SK-N-MC (cell line): ENCODE data around the gene RPL18.

Source experiments
- DNase-seq: peaks from one replicate; pipeline ENCODE4 v3.0.0-alpha.2; 2011; ENCODE audit warnings: low read depth, low spot score
- H3K27ac ChIP-seq: fragments of 200-600 bp; sonication (generic); 2 replicates; pipeline ENCODE4 v1.5.1; 2016; ENCODE audit warnings: mixed run types
- H3K36me3 ChIP-seq: fragments of 200-600 bp; sonication (generic); 2 replicates; pipeline ENCODE4 v1.6.1; 2017; ENCODE audit warnings: antibody characterized with exemption, low read length, mixed read lengths; ENCODE audit not compliant: insufficient read depth
- H3K4me3 ChIP-seq: fragments of 200-600 bp; sonication (generic); 2 replicates; pipeline ENCODE4 v1.5.1; 2016
- H3K9ac ChIP-seq: fragments of 200-600 bp; sonication (generic); 2 replicates; pipeline ENCODE4 v1.8.0; 2017; ENCODE audit warnings: mixed run types, mixed read lengths; ENCODE audit not compliant: insufficient read length
- H3K9me3 ChIP-seq: fragments of 200-600 bp; sonication (generic); 2 replicates; pipeline ENCODE4 v1.6.1; 2017; ENCODE audit warnings: low read depth, mild to moderate bottlenecking, antibody characterized with exemption, low read length, moderate library complexity, mixed read lengths
- EZH2 ChIP-seq: fragments of 200-600 bp; sonication (generic); IDR thresholded peaks from one replicate; pipeline ENCODE4 v1.6.1; 2017; ENCODE audit warnings: antibody characterized with exemption
- FOXP2 ChIP-seq: optimal IDR thresholded peaks from 2 replicates; pipeline ENCODE3; 2011; ENCODE audit warnings: mild to moderate bottlenecking, moderate library complexity; ENCODE audit not compliant: insufficient read depth; ENCODE audit errors: extremely low read length, control extremely low read depth
- POLR2AphosphoS5 ChIP-seq: IDR thresholded peaks from 2 replicates; pipeline ENCODE4 v1.6.1; 2012; ENCODE audit warnings: mild to moderate bottlenecking, low read depth, low read length, borderline replicate concordance

Gene RPL18

GRCh38 chr19:48607359-48607755 lies 11.6 kb downstream of the RPL18 start:
- no peaks in the 10 kb centered on the region for H3K9me3 ChIP-seq
- no peak for TF ChIP-seq EZH2
- no peak for TF ChIP-seq FOXP2
- no peak for TF ChIP-seq POLR2AphosphoS5
- DNase-seq, result no peak
- H3K9ac ChIP-seq, result no peak overlapping the region
- no peaks in the 10 kb centered on the region for H3K36me3 ChIP-seq
- no peak overlapping the region for H3K4me3 ChIP-seq
- H3K27ac ChIP-seq, result no peak overlapping the region

- Histone ChIP-seq H3K9ac (no peak within 1 kb of the TSS), H3K27ac (no peak within 1 kb of the TSS)
- TF ChIP-seq POLR2AphosphoS5 (no peak), FOXP2 (no peak), EZH2 (no peak)
Observed at GRCh38 chr19:48606463-48607358, 12.3 kb downstream of the RPL18 start, which contains the start of gene SPACA4. Gene SPACA4, plus strand, starts transcription at chr19:48606742. Its CDS starts 237 bp downstream, at chr19:48606979.

DNA sequence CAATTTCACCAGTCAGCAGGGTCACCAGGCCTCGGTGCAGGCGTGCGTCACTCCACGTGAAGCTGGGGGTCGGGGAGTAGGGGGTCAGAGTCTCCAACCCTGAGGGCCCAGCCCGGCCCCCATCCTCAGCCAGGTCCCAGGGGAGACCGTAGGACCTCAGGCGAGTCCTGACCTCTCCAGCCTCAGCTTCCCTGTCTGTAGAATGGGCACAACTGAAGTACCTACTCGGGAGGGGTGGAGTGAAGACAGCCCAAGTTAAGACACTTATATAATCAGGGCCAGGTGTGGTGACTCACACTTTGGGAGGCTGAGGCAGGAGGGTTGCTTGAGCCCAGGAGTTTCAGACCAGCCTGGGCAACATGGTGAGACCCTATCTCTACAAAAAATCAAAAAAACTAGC lies 15.1 kb downstream of the RPL18 start:
- no peak for DNase-seq
- H3K4me3 ChIP-seq, result no peak overlapping the region
- TF ChIP-seq EZH2, result no peak
- no peak for TF ChIP-seq FOXP2
- no peak for TF ChIP-seq POLR2AphosphoS5
- H3K27ac ChIP-seq, result no peak overlapping the region
- no peaks in the 10 kb centered on the region for H3K9me3 ChIP-seq
- H3K9ac ChIP-seq, result no peak overlapping the region
- H3K36me3 ChIP-seq, result no peaks in the 10 kb centered on the region

More at GRCh38 chr19:48606463-48607358, 12.3 kb downstream of the RPL18 start, which contains the start of gene SPACA4:
- H3K9me3 ChIP-seq, result no peaks in the 10 kb centered on the region
- no peaks in the 10 kb centered on the region for H3K36me3 ChIP-seq
- DNase-seq, result no peak
- no peak within 1 kb of the TSS for H3K4me3 ChIP-seq

GRCh38 chr19:48603449-48603848 lies 15.5 kb downstream of the RPL18 start:
- no peak overlapping the region for H3K4me3 ChIP-seq
- TF ChIP-seq FOXP2 (no peak), EZH2 (no peak), POLR2AphosphoS5 (no peak)
- no peaks in the 10 kb centered on the region for H3K36me3 ChIP-seq
- no peak overlapping the region for H3K27ac ChIP-seq
- H3K9ac ChIP-seq, result no peak overlapping the region
- no peak for DNase-seq
- H3K9me3 ChIP-seq, result no peaks in the 10 kb centered on the region

DNA sequence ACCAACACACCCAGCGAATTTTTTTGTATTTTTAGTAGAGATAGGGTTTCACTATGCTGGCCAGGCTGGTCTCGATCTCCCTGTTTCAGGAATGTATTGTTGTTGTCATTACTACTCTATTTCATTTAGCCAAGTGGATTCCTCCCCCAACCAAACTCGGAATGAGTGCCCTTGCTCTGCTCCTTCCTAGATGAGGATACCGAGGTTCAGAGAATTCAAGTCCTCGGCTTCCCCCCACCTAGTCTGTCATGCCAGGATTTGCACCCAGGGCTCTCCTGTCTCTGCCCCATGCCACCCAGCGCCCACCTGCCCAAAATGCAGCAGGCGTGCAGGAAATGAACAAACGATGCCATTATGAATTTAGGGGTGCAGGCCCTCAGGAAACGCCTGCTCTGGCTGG lies 16.0 kb downstream of the RPL18 start:
- no peak overlapping the region for H3K9ac ChIP-seq
- no peak overlapping the region for H3K4me3 ChIP-seq
- H3K36me3 ChIP-seq, result no peaks in the 10 kb centered on the region
- H3K27ac ChIP-seq, result no peak overlapping the region
- no peak for DNase-seq
- no peaks in the 10 kb centered on the region for H3K9me3 ChIP-seq
- no peak for TF ChIP-seq FOXP2
- TF ChIP-seq EZH2, result no peak
- TF ChIP-seq POLR2AphosphoS5, result no peak

DNA sequence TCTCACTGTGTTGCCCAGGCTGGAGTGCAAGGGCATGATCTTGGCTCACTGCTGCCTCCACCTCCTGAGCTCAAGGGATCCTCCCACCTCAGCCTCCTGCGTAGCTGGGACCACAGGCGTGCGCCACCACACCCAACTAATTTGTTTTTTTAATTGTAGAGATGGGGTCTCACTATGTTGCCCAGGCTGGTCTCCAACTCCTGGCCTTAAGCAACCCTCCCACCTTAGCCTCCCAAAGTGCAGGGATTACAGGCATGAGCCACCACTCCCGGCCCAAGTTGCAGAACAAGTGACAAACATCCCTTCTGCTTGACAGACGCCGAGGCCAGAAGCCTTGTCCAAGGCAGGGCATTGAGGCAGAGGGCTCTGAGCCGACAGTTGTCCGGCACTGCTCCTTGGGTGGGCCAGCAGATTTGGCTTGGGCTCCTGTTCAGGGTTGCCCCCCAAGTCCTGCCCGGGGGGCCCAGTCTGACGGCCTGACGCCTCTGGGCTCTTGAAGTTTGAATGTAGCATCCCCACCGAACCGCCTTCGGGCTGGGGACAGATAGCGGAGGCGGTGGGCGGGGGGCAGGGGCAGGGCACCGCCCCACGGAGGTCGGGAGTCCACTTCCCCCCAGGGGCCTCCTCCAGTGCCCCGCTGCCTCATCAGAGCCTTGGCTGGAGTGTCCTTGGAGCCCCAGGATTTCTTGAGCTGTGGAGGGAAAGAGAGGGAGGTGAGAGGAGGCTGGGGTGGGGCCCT lies 18.1 kb downstream of the RPL18 start:
- no peak overlapping the region for H3K27ac ChIP-seq
- no peak overlapping the region for H3K9ac ChIP-seq
- no peak for DNase-seq
- no peaks in the 10 kb centered on the region for H3K9me3 ChIP-seq
- no peak overlapping the region for H3K4me3 ChIP-seq
- H3K36me3 ChIP-seq, result no peaks in the 10 kb centered on the region
- no peak for TF ChIP-seq FOXP2
- TF ChIP-seq EZH2, result no peak
- TF ChIP-seq POLR2AphosphoS5, result no peak

DNA sequence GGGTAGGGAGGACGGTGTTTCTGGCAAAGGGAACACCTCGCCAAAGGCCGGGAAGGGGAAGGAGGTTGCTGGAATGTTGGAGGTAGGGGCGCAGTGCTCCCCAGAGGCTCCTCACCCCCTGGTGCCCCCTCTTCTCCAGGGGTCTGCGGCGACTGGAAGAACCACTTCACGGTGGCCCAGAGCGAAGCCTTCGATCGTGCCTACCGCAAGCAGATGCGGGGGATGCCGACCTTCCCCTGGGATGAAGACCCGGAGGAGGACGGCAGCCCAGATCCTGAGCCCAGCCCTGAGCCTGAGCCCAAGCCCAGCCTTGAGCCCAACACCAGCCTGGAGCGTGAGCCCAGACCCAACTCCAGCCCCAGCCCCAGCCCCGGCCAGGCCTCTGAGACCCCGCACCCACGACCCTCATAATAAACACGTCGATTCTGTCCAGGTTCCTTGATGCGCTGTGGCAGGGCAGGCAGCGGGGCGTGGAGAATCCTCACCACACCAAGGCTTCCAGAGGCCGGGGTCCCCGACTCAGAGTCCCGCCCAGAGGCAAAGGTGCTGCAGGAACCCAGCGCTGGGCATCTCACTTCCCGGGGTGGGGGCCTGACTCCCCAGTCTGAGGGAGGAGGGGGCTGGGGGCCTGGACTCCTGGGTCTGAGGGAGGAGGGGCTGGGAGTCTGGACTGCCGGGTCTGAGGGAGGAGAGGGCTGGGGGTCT lies 19.8 kb downstream of the RPL18 start:
- TF ChIP-seq POLR2AphosphoS5, result no peak
- no peak for TF ChIP-seq EZH2
- TF ChIP-seq FOXP2, result no peak
- no peak overlapping the region for H3K4me3 ChIP-seq
- no peak for DNase-seq
- H3K36me3 ChIP-seq, result no peaks in the 10 kb centered on the region
- H3K27ac ChIP-seq, result no peak overlapping the region
- no peaks in the 10 kb centered on the region for H3K9me3 ChIP-seq
- H3K9ac ChIP-seq, result no peak overlapping the region
